HFF-Myc (cell line): ENCODE measurements around the gene UROC1.

Experiments
- DNase-seq: peaks from one replicate; pipeline ENCODE4 v3.0.0-alpha.2; 2011; ENCODE audit warnings: low read depth; ENCODE audit errors: extremely low read depth
- H3K4me3 ChIP-seq: replicated peaks from 2 replicates; pipeline ENCODE4 v1.5.1; 2011; ENCODE audit warnings: low read depth, mild to moderate bottlenecking, control low read depth, low read length
- CTCF ChIP-seq: IDR thresholded peaks from 2 replicates; pipeline ENCODE4 v1.5.1; 2012; ENCODE audit warnings: mild to moderate bottlenecking, low read depth, low read length, control low read depth; ENCODE audit errors: missing control alignments

The UROC1 gene

GRCh38 chr3:126546013-126546412 is 28.4 kb upstream of the UROC1 start:
- no peak for TF ChIP-seq CTCF
- H3K4me3 ChIP-seq = no peak overlapping the region
- no peak for DNase-seq

GRCh38 chr3:126545544-126545943 is 28.0 kb upstream of the UROC1 start:
- TF ChIP-seq CTCF = no peak
- DNase-seq = no peak
- H3K4me3 ChIP-seq = no peak overlapping the region

GRCh38 chr3:126544596-126545281 is 27.2 kb upstream of the UROC1 start:
- DNase-seq = no peak
- no peak for TF ChIP-seq CTCF
- H3K4me3 ChIP-seq = no peak overlapping the region

GRCh38 chr3:126543457-126544061 is 26.0 kb upstream of the UROC1 start:
- H3K4me3 ChIP-seq = no peak overlapping the region
- DNase-seq = no peak
- no peak for TF ChIP-seq CTCF

GRCh38 chr3:126542340-126543241 is 25.0 kb upstream of the UROC1 start:
- no peak overlapping the region for H3K4me3 ChIP-seq
- no peak for TF ChIP-seq CTCF
- no peak for DNase-seq

- H3K4me3 ChIP-seq = no peak overlapping the region
- no peak for DNase-seq
- TF ChIP-seq CTCF = no peak
Measured at GRCh38 chr3:126541628-126542339, 24.2 kb upstream of the UROC1 start.
